ENCODE results near the gene NECAB2.

DNA sequence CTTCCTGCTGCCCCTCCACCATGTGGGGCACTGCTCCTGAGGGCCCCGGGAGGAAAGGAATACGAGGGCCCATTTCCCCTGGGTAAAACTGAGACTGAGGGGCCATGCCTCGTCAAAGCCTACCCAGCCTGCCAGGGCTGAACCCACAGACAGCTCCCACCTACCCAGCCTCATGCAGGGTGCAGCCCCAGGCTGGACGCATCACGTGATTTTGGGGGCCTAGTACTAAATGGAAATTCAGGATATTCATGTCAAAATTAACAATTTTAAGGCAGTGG lies 18.4 kb upstream of the NECAB2 start:
- TF ChIP-seq, protein P1, sequence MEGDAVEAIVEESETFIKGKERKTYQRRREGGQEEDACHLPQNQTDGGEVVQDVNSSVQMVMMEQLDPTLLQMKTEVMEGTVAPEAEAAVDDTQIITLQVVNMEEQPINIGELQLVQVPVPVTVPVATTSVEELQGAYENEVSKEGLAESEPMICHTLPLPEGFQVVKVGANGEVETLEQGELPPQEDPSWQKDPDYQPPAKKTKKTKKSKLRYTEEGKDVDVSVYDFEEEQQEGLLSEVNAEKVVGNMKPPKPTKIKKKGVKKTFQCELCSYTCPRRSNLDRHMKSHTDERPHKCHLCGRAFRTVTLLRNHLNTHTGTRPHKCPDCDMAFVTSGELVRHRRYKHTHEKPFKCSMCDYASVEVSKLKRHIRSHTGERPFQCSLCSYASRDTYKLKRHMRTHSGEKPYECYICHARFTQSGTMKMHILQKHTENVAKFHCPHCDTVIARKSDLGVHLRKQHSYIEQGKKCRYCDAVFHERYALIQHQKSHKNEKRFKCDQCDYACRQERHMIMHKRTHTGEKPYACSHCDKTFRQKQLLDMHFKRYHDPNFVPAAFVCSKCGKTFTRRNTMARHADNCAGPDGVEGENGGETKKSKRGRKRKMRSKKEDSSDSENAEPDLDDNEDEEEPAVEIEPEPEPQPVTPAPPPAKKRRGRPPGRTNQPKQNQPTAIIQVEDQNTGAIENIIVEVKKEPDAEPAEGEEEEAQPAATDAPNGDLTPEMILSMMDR (IDR thresholded peaks at IDR 0.05; ENCODE audit: low read depth, low read length, poor library complexity, severe bottlenecking): no peak
- no peak for TF ChIP-seq EZH2phosphoT487 (IDR thresholded peaks at IDR 0.05; ENCODE audit: borderline replicate concordance, low read length)

Data from DOHH2 (cell line).